ENCODE results near the gene EPB41. TPM values are rescaled to one million over a fixed set of nuclear protein-coding genes. Genes with fewer than 3 reads are reported as not detected.
"Not testable (repeated sequence)": the region's sequence is repeated elsewhere in the genome, so short reads cannot be mapped to it uniquely, and the experiment has no call there.

Gene EPB41
- total RNA-seq, 2 donors from 2014 or later: 65.4 to 74.0 TPM

- Histone ChIP-seq H3K27me3 (no peaks in the 10 kb centered on the region), H3K4me1 (no peaks in the 10 kb centered on the region), H3K9me3 (no peaks in the 10 kb centered on the region), H3K36me3 (no peaks in the 10 kb centered on the region), H3K9ac (ENCODE audit: low read depth in 2 of 2, low read length in 2 of 2) (no peak overlapping the region), H3K27ac (no peak overlapping the region), H3K4me3 (no peak overlapping the region)
- no peak for TF ChIP-seq CTCF (IDR thresholded peaks at IDR 0.05)
- DNase-seq: no peak
- intact Hi-C loops (cut with DNase I): no loop called here
Measured at GRCh38 chr1:29083317-29084195, 169.2 kb downstream of the EPB41 start.

- Histone ChIP-seq H3K27me3 (no peaks in the 10 kb centered on the region), H3K4me1 (no peaks in the 10 kb centered on the region), H3K9me3 (no peaks in the 10 kb centered on the region), H3K27ac (no peak overlapping the region), H3K9ac (ENCODE audit: low read depth in 2 of 2, low read length in 2 of 2) (no peak overlapping the region), H3K4me3 (no peak overlapping the region), H3K36me3 (no peaks in the 10 kb centered on the region)
- no peak for TF ChIP-seq CTCF (IDR thresholded peaks at IDR 0.05)
- intact Hi-C loops (cut with DNase I): no loop called here
- no peak for DNase-seq
Measured at GRCh38 chr1:29084196-29084521, 169.8 kb downstream of the EPB41 start.

GRCh38 chr1:29090937-29091618 lies 176.7 kb downstream of the EPB41 start:
- no peak overlapping the region for H3K27ac ChIP-seq
- no peaks in the 10 kb centered on the region for H3K36me3 ChIP-seq
- intact Hi-C loops (cut with DNase I): no loop called here
- no peaks in the 10 kb centered on the region for H3K9me3 ChIP-seq
- DNase-seq: no peak
- no peaks in the 10 kb centered on the region for H3K4me1 ChIP-seq
- no peak overlapping the region for H3K4me3 ChIP-seq
- no peak overlapping the region for H3K9ac ChIP-seq (ENCODE audit: low read depth in 2 of 2, low read length in 2 of 2)
- H3K27me3 ChIP-seq: no peaks in the 10 kb centered on the region
- TF ChIP-seq CTCF (IDR thresholded peaks at IDR 0.05): no peak

- H3K27me3 ChIP-seq; DNase-seq; H3K4me3 ChIP-seq; H3K9ac ChIP-seq (ENCODE audit: low read depth in 2 of 2, low read length in 2 of 2); H3K9me3 ChIP-seq; intact Hi-C loops (cut with DNase I); H3K4me1 ChIP-seq; H3K36me3 ChIP-seq; H3K27ac ChIP-seq: not testable (repeated sequence)
Measured at GRCh38 chr1:29092704-29093103, 178.3 kb downstream of the EPB41 start.

- no peak for DNase-seq
- Histone ChIP-seq H3K4me1 (no peaks in the 10 kb centered on the region), H3K27me3 (no peaks in the 10 kb centered on the region), H3K36me3 (no peaks in the 10 kb centered on the region), H3K27ac (no peak overlapping the region), H3K4me3 (no peak overlapping the region), H3K9me3 (no peaks in the 10 kb centered on the region), H3K9ac (ENCODE audit: low read depth in 2 of 2, low read length in 2 of 2) (no peak overlapping the region)
- TF ChIP-seq CTCF (IDR thresholded peaks at IDR 0.05): no peak
- intact Hi-C loops (cut with DNase I): no loop called here
Measured at GRCh38 chr1:29094433-29094832, 180.1 kb downstream of the EPB41 start.

GRCh38 chr1:29094954-29095353 lies 180.6 kb downstream of the EPB41 start:
- intact Hi-C loops (cut with DNase I): no loop called here
- TF ChIP-seq CTCF (IDR thresholded peaks at IDR 0.05): no peak
- no peaks in the 10 kb centered on the region for H3K36me3 ChIP-seq
- no peak overlapping the region for H3K4me3 ChIP-seq
- H3K27me3 ChIP-seq: no peaks in the 10 kb centered on the region
- DNase-seq: no peak
- no peak overlapping the region for H3K27ac ChIP-seq
- no peaks in the 10 kb centered on the region for H3K9me3 ChIP-seq
- H3K9ac ChIP-seq (ENCODE audit: low read depth in 2 of 2, low read length in 2 of 2): no peak overlapping the region
- H3K4me1 ChIP-seq: no peaks in the 10 kb centered on the region

All from colonic mucosa (tissue), 4 donors.